ENCODE results near the gene EMX1.

DNA sequence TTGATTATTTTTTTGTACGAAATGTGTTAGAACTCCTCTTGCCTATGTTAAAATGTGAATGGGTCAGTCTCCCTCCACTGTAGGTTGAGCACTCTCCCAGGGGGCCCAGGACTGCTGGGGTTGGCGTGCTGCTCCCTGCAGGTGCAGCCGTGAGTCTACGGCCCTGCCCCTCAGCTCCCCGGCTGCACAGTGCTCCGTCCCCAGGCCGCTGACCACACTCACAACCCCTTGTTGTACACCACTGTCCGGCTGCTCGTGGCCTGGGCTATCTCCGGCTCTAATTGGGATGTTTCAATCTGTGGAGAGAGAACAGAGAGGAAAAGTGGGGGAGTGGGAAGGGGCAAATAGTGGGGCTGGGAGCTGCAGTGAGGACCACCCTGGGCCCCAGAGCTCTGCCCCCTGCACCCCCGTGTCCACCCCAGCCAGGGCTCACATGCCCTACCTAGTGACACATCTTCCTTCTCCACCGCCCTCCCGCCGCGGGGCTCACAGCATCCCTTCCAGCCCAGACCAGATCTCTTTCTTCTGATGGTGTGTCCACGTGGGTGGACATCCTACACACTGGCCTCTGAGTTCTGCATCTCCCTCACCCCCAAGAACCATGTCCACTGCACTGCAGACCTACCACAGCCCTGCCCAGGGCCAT lies 27.6 kb downstream of the EMX1 start:
- TF ChIP-seq, protein P1, sequence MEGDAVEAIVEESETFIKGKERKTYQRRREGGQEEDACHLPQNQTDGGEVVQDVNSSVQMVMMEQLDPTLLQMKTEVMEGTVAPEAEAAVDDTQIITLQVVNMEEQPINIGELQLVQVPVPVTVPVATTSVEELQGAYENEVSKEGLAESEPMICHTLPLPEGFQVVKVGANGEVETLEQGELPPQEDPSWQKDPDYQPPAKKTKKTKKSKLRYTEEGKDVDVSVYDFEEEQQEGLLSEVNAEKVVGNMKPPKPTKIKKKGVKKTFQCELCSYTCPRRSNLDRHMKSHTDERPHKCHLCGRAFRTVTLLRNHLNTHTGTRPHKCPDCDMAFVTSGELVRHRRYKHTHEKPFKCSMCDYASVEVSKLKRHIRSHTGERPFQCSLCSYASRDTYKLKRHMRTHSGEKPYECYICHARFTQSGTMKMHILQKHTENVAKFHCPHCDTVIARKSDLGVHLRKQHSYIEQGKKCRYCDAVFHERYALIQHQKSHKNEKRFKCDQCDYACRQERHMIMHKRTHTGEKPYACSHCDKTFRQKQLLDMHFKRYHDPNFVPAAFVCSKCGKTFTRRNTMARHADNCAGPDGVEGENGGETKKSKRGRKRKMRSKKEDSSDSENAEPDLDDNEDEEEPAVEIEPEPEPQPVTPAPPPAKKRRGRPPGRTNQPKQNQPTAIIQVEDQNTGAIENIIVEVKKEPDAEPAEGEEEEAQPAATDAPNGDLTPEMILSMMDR (IDR thresholded peaks at IDR 0.05) = no peak
- no peak for TF ChIP-seq POLR2A (IDR thresholded peaks at IDR 0.05)

All from lower leg skin (tissue), 3 donors.